SJCRH30 (cell line): Measurements from ENCODE around the gene SRPK3. TPM values are rescaled to one million over a fixed set of nuclear protein-coding genes. Genes with fewer than 3 reads are reported as not detected.

Experiments used
- DNase-seq, 2 experiments: peaks; one replicate each; pipeline ENCODE4 v3.0.0-alpha.2; 2015 to 2020
- H3K27ac ChIP-seq: fragments of 250-450 bp; sonication (Bioruptor Pico); 2 replicates; pipeline ENCODE4 v1.5.1; 2020; ENCODE audit warnings: mild to moderate bottlenecking, moderate library complexity
- H3K27me3 ChIP-seq: fragments of 250-450 bp; sonication (Bioruptor Pico); 2 replicates; pipeline ENCODE4 v1.5.1; 2020; ENCODE audit warnings: mild to moderate bottlenecking, moderate library complexity
- H3K36me3 ChIP-seq: fragments of 250-450 bp; sonication (Bioruptor Pico); 2 replicates; pipeline ENCODE4 v1.5.1; 2020; ENCODE audit warnings: mild to moderate bottlenecking, moderate library complexity
- H3K4me1 ChIP-seq: fragments of 250-450 bp; sonication (Bioruptor Pico); 2 replicates; pipeline ENCODE4 v1.5.1; 2020; ENCODE audit warnings: mild to moderate bottlenecking, moderate library complexity
- H3K4me3 ChIP-seq: fragments of 250-450 bp; sonication (Bioruptor Pico); 2 replicates; pipeline ENCODE4 v1.5.1; 2020; ENCODE audit warnings: mild to moderate bottlenecking, moderate library complexity
- H3K9me3 ChIP-seq: fragments of 250-450 bp; sonication (Bioruptor Pico); replicated peaks from 2 replicates; pipeline ENCODE4 v1.5.1; 2020; ENCODE audit warnings: mild to moderate bottlenecking, moderate library complexity
- total RNA-seq: library from RNA; depleted of rRNA; stranded (reverse); fragments of >200 nt; shearing (Covaris generic); gene quantifications from 2 replicates; pipeline ENCODE4 v1.2.3, GENCODE V29; 2014; rRNA removed

The SRPK3 gene
- total RNA-seq, 1 experiment from 2014 or later = 33.6 TPM

DNA sequence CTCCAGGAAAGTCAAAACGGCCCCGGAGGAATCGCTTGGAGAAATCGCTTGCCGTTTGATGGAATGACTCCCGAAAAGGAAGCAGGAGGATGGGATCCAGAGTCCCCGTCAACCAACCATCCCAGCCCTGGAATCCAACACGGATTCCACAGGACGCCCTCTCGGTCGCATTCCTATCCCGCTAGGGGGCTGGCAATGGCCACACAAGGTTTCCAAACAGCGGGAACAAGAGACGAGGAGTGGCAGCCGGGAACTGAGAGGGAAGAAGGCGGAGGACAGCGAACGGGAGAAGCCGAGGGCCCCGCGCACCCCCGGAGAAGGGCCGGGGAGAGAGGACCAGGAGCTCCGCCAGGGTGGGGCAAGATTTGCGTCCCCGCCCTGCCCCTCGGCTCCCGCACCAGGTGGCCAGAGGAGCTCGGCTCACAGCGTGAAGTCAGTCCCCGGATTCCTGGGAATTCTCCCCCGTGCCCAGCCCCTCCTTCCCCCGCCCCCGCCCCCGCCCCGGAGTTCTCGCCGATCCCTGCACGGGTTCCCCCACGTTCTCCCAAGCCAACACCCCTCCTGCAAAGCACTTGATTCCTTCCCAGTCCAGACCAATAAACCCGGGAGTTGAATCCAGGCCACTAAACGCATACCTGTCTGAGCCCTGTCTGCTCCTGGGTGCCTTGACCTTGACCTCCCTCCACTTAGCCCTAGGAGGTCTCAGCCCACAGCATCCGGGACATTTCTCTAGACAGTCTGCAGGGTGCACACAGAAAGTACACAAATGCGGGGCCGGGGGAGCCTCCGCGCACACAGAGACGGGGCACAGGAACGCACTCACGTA, 48.1 kb downstream of the SRPK3 start:
- no peaks in the 10 kb centered on the region for H3K4me1 ChIP-seq
- H3K36me3 ChIP-seq = no peaks in the 10 kb centered on the region
- H3K27me3 ChIP-seq = no peaks in the 10 kb centered on the region
- no peaks in the 10 kb centered on the region for H3K9me3 ChIP-seq
- no peak overlapping the region for H3K27ac ChIP-seq
- peak; percentile 25 to 34 for DNase-seq
- peak overlapping the region; percentile 56 for H3K4me3 ChIP-seq

DNA sequence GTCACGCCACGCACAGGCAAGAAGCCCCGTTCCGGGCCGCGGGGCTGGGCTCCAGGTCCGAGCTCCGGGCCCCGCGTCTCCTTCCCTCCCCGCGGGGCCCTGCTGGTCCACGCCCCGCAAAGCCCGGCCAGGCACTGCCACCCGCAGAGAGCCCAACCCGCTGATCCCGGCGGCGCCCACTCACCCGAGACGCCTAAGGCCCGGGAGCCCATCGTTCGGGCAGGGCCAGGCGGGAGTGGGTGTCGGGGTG, 48.6 kb downstream of the SRPK3 start:
- no peaks in the 10 kb centered on the region for H3K9me3 ChIP-seq
- H3K27me3 ChIP-seq = no peaks in the 10 kb centered on the region
- peak overlapping the region; percentile 56 for H3K4me3 ChIP-seq
- DNase-seq = no peak
- H3K4me1 ChIP-seq = no peaks in the 10 kb centered on the region
- H3K36me3 ChIP-seq = no peaks in the 10 kb centered on the region
- no peak overlapping the region for H3K27ac ChIP-seq

DNA sequence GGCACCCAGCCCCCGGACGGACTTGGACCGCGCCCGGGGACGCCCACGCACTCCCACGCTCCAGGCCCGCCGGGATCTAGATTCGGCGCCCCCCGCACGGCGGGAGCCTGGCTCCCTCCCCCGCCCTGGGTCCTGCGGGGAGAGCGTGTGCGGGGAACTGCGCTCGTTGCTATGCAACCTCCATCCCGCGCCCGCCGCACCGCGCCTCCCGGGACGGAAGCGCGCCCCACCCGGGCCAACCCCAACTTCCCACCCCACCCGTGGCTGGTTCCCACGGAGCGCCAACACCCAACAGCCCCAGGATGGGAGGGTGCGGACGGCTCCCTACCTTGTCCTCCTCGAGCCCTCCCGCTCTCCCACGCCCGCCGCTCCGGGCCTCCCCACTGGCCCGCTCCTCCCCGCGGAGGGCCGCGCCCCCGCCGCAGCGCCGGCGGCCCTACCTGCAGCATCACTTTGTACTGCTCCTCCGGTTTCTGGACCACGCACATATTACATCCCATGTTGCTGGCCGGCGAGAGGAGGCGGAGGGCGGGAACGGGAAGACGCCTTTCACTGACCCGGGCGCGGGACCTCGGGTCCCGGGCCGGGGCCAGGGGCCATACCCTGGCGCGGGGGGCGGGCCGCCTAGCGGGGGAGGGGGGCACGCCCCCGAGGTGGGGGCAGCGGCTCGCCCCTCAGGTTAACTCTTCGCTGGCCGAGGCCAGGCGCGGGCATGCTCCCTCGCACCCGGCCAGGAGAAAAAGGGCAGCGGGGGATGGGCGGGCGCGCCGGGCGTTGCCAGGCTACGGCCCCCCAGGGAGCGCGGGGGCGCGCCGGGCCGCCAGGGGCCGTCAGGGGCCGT, 49.2 kb downstream of the SRPK3 start, which contains the start of gene PDZD4:
TSS of gene PDZD4 (minus strand) at position 746 of the 841 bp plus-strand sequence. CDS start at position 500, 246 bp downstream.
- Histone ChIP-seq H3K27me3 (no peaks in the 10 kb centered on the region), H3K27ac (no peak within 1 kb of the TSS), H3K4me1 (no peaks in the 10 kb centered on the region), H3K9me3 (no peaks in the 10 kb centered on the region), H3K36me3 (no peaks in the 10 kb centered on the region), H3K4me3 (peak within 1 kb of the TSS; percentile 56)
- DNase-seq = peak in 1 of 2 experiments; percentile 5

DNA sequence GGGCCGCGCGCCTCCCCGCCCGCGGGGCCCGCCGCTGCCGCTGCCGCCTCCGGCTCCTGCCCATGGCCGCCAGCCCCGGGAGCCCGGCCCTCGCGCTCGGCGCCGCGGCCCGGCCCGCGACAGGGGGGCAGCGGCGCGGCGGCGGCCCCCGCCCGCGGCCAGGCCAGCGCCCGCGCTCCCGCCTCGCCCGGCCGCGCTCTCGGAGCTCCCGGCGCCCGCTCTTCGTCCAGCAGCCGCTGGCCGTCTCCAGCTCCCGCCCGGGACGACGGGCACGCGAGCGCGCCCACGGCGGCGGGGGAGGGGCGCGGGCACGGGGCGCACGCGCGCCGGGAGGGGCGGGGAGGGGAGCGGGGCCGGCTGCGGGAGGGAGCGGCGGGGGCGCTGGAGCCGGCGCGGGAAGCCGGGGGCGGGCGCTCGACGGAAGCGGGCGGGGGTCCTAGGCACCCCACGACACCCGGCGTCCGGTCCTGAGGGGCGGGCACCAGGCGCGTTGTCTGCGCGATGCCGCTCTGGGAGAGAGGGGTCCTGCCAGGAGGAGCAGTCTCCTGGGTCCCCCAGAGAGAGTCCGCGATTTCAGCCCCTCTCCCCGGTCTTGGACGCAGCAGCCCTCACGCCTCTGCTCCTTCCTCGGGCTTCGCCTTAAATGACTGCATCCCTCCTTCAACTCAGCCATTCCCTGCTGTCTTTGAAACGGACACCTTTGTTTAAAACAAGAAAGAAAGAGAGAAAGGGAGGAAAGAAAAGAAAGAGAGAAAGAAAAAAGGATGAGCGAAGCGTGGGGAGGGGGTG, 50.0 kb downstream of the SRPK3 start:
- peak in 1 of 2 experiments; percentile 7 for DNase-seq
- peak overlapping the region; percentile 56 for H3K4me3 ChIP-seq
- no peaks in the 10 kb centered on the region for H3K4me1 ChIP-seq
- no peak overlapping the region for H3K27ac ChIP-seq
- no peaks in the 10 kb centered on the region for H3K9me3 ChIP-seq
- H3K36me3 ChIP-seq = no peaks in the 10 kb centered on the region
- H3K27me3 ChIP-seq = no peaks in the 10 kb centered on the region

DNA sequence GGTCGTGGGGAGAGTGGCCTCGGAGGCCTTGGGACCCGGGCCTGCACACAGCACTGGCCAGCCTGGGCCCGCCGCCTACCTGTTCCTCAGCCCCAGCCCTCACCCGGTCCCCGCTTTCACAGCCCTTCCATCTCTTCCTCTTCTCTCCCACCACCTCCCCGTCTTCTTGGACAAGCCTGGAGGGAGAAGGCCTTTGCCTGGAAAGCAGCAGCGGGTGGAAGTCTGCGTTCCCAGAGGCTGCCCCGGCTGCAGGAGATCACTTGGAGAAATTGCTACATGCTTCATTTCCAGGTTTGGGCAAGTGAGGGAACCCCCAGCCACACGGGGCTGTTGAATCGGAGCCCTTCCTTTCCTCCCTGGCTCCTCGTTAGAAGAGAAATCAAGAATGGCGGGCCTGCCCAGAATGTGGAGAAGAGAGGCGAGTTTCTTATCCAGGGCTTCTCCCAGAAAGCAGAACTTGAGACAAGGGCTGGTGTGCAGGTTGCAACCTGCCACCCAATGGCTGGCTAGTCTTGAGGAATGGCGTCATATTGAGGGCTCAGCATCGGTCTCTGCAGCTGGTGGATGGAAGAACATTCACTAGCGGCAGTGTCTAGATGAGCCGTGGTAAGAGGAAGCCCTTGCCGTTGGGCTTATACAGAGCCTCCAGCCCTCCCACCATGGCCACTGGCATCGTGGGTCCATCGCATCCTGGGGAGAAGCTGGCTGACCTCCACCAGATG, 50.7 kb downstream of the SRPK3 start:
- Histone ChIP-seq H3K9me3 (no peaks in the 10 kb centered on the region), H3K4me1 (no peaks in the 10 kb centered on the region), H3K36me3 (no peaks in the 10 kb centered on the region), H3K4me3 (no peak overlapping the region), H3K27ac (no peak overlapping the region), H3K27me3 (no peaks in the 10 kb centered on the region)
- DNase-seq = no peak

DNA sequence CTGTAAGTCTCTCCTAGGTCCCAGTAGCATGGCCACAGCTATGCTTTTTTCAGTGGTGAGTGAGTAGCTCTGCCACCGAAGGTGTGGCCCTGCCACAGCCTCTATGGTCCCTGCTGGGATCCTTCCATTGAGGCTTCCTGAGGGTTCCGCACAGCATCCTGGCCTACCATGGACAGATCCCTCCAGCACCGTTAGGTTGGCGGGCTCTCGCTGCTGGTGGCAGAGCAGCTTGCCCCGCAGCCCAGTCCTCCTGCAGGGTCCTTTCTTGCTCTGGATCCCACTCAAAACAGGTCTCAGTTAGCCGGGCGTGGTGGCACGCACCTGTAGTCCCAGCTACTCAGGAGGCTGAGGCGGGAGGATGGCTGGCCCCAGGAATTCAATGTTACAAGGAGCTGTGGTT, 51.9 kb downstream of the SRPK3 start:
- no peaks in the 10 kb centered on the region for H3K9me3 ChIP-seq
- H3K36me3 ChIP-seq = no peaks in the 10 kb centered on the region
- H3K4me1 ChIP-seq = no peaks in the 10 kb centered on the region
- DNase-seq = no peak
- H3K27me3 ChIP-seq = no peaks in the 10 kb centered on the region
- no peak overlapping the region for H3K27ac ChIP-seq
- H3K4me3 ChIP-seq = no peak overlapping the region

Other genes with a start within 250 kb of the SRPK3 start
- gene CCNQ, start 181.9 kb upstream of the SRPK3 start, total RNA-seq = 27.0 and 32.5 TPM in 2 replicates
- 0.14 TPM in 1 of 2 replicates, not detected in the other for gene DUSP9, start 133.8 kb upstream of the SRPK3 start, total RNA-seq
- not detected in 2 replicates for gene PNCK, start 107.2 kb upstream of the SRPK3 start, total RNA-seq
- 9.5 TPM in 2 replicates for gene SLC6A8, start 93.1 kb upstream of the SRPK3 start, total RNA-seq
- 77.9 and 78.0 TPM in 2 replicates for gene BCAP31, start 56.7 kb upstream of the SRPK3 start, total RNA-seq
- 4.8 and 4.9 TPM in 2 replicates for gene ABCD1, start 56.2 kb upstream of the SRPK3 start, total RNA-seq
- 2.0 and 3.7 TPM in 2 replicates for gene PLXNB3, start 16.8 kb upstream of the SRPK3 start, total RNA-seq
- 34.3 and 35.0 TPM in 2 replicates for gene IDH3G, start 13.3 kb downstream of the SRPK3 start, total RNA-seq
- gene SSR4, start 13.6 kb downstream of the SRPK3 start, total RNA-seq = 131 and 177 TPM in 2 replicates
- 7.1 and 9.1 TPM in 2 replicates for gene PDZD4, start 49.5 kb downstream of the SRPK3 start, total RNA-seq
- gene L1CAM, start 105.1 kb downstream of the SRPK3 start, total RNA-seq = 14.2 and 14.7 TPM in 2 replicates
- gene AVPR2, start 123.6 kb downstream of the SRPK3 start, total RNA-seq = not detected in 2 replicates
- 7.7 and 8.2 TPM in 2 replicates for gene ARHGAP4, start 145.2 kb downstream of the SRPK3 start, total RNA-seq
- gene NAA10, start 154.0 kb downstream of the SRPK3 start, total RNA-seq = 58.6 and 69.6 TPM in 2 replicates
- gene RENBP, start 163.6 kb downstream of the SRPK3 start, total RNA-seq = 0.18 TPM in 1 of 2 replicates, not detected in the other
- gene HCFC1, start 190.8 kb downstream of the SRPK3 start, total RNA-seq = 55.6 and 56.9 TPM in 2 replicates
- gene TMEM187, start 191.7 kb downstream of the SRPK3 start, total RNA-seq = 0.97 and 1.7 TPM in 2 replicates
- 91.9 and 95.3 TPM in 2 replicates for gene IRAK1, start 238.9 kb downstream of the SRPK3 start, total RNA-seq